Transverse colon (tissue), 4 donors: ENCODE results near the gene MACC1. TPM values are rescaled to one million over a fixed set of nuclear protein-coding genes. Genes with fewer than 3 reads are reported as not detected.
"Not testable (repeated sequence)": the region's sequence is repeated elsewhere in the genome, so short reads cannot be mapped to it uniquely, and the experiment has no call there.

Source experiments
- DNase-seq: peaks from one replicate; pipeline ENCODE4 v3.0.0-alpha.2; 2019
- H3K27ac ChIP-seq, 4 donors: fragments of 200-600 bp; sonication (generic); 2 replicates each; pipeline ENCODE4 v1.5.1; 2016 to 2018; ENCODE audit warnings: inconsistent platforms in 4 of 4
- H3K27me3 ChIP-seq: fragments of 200-600 bp; sonication (generic); 2 replicates; pipeline ENCODE4 v1.5.1; 2017; ENCODE audit warnings: inconsistent platforms
- H3K36me3 ChIP-seq, 4 donors: fragments of 200-600 bp; sonication (generic); 2 replicates each; pipeline ENCODE4 v1.5.1; 2017 to 2019; ENCODE audit warnings: inconsistent platforms in 4 of 4
- H3K4me1 ChIP-seq, 4 donors: fragments of 200-600 bp; sonication (generic); 2 replicates each; pipeline ENCODE4 v1.5.1; 2017 to 2020; ENCODE audit warnings: inconsistent platforms in 4 of 4
- H3K4me3 ChIP-seq, 4 donors: fragments of 200-600 bp; sonication (generic); 1 replicate in 1 of 4; 2 replicates in 3 of 4; pipeline versions ENCODE4 v1.5.1 to v1.6.1; 2017 to 2019; ENCODE audit warnings: inconsistent platforms in 4 of 4
- H3K9me3 ChIP-seq, 2 donors: fragments of 200-600 bp; sonication (generic); 2 replicates each; pipeline ENCODE4 v1.5.1; 2017 to 2019; ENCODE audit warnings: inconsistent platforms in 2 of 2
- CTCF ChIP-seq, 5 experiments: fragments of 200-600 bp in 3 of 5; fragments of 450-650 bp in 2 of 5; sonication (generic) in 3 of 5; IDR thresholded peaks; 1 replicate in 2 of 5; 2 replicates in 3 of 5; pipeline ENCODE4 v1.5.1; 2016 to 2017; ENCODE audit warnings: antibody characterized with exemption in 5 of 5, inconsistent platforms in 3 of 5, mild to moderate bottlenecking in 2 of 5, moderate library complexity in 1 of 5
- EP300 ChIP-seq: sonication (generic); formaldehyde crosslinking; IDR thresholded peaks from one replicate; pipeline ENCODE4 v1.6.1; 2017; ENCODE audit warnings: antibody characterized with exemption, low read depth
- POLR2A ChIP-seq: fragments of 450-650 bp; IDR thresholded peaks from one replicate; pipeline ENCODE4 v1.6.1; 2016; ENCODE audit warnings: antibody characterized with exemption, mild to moderate bottlenecking, moderate library complexity
- POLR2AphosphoS5 ChIP-seq, 3 donors: sonication (generic); formaldehyde crosslinking; IDR thresholded peaks; one replicate each; pipeline ENCODE4 v1.6.1; 2016; ENCODE audit warnings: antibody characterized with exemption in 3 of 3
- WGBS, 2 donors: methylation state at CpG; one replicate each; pipeline ENCODE4 v1.1.5; 2018; ENCODE audit warnings: low coverage in 1 of 2; 5-methylcytosine and 5-hydroxymethylcytosine counted together
- in situ Hi-C, 4 donors: fragments of 200-750 bp; cut with MboI; loops; one replicate each; pipeline versions ENCODE4 v1.15.0 to v1.15.1; 2017; ENCODE audit warnings: low sequenced_read_pairs in 3 of 4, low pct_ligation_motif_present in 1 of 4, low pct_unique_long_range_greater_than_20kb in 1 of 4
- intact Hi-C: fragments of 100-400 bp; cut with DNase I; formaldehyde crosslinking; loops from one replicate; pipeline ENCODE4 v1.15.1; 2023; ENCODE audit warnings: low total_unique reads
- total RNA-seq, 4 donors: library from RNA; depleted of rRNA; stranded (reverse); fragments of >200 nt; gene quantifications; one replicate each; pipeline ENCODE4 v1.1.0, GENCODE V29; 2016

MACC1 gene
- total RNA-seq, 4 donors from 2014 or later = 5.2 to 9.8 (median 7.2) TPM

DNA sequence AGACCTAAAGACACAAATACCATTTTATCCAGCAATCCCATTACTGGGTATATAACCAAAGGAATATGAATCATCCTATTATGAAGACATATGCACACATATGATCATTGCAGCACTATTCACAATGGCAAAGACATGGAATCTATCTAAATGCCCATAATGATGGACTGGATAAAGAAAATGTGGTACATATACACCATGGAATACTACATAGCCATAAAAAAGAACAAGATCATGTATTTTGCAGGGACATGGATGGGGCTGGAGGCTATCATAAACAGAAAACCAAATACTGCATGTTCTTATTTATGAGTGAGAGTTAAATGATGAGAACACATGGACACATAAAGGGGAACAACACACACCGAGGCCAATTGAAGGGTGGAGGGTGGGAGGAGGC, 3.8 kb downstream of the MACC1 start:
- peaks cover 0 to 10% of the 10 kb centered on the region in 2 donors for H3K9me3 ChIP-seq
- H3K27me3 ChIP-seq = no peaks in the 10 kb centered on the region
- no peaks in the 10 kb centered on the region for H3K36me3 ChIP-seq
- no peak overlapping the region for H3K27ac ChIP-seq
- peaks cover 1 to 16% (median 7%) of the 10 kb centered on the region in 4 donors for H3K4me1 ChIP-seq
- no peak overlapping the region for H3K4me3 ChIP-seq
- no peak for TF ChIP-seq POLR2A
- no peak for TF ChIP-seq POLR2AphosphoS5 (IDR thresholded peaks at IDR 0.05)
- TF ChIP-seq CTCF (IDR thresholded peaks at IDR 0.05) = no peak
- TF ChIP-seq EP300 = no peak
- intact Hi-C loops (no loop called here), in situ Hi-C loops (no loop called here)
- no peak for DNase-seq
- 57 to 100% methylated on average over 1 of the region's 1 CpG for WGBS, 2 donors

DNA sequence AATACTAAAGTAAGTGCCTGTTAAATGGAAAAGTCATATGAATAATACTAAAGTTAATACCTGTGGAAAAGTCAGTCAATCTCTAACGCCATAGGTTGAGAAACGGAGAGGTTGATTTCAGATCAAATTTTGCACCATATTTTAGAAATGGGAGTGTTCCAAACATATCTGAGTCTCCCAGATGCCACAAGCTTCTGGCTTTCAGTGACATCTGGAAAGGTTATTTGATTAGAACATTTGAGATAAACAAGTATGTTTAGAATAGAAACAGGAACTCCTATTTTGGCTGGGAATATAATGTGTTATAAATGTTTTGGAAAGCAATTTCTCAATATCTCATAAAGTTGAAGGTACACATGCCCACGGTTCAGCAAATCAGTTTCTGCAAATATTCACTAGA, 5.8 kb downstream of the MACC1 start:
- WGBS, 2 donors = 66 to 71% methylated on average over 3 of the region's 3 CpGs
- H3K4me1 ChIP-seq = no peaks in the 10 kb centered on the region
- TF ChIP-seq EP300 (no peak), POLR2AphosphoS5 (IDR thresholded peaks at IDR 0.05) (no peak), CTCF (IDR thresholded peaks at IDR 0.05) (no peak), POLR2A (no peak)
- peaks cover 0 to 10% of the 10 kb centered on the region in 2 donors for H3K9me3 ChIP-seq
- no peaks in the 10 kb centered on the region for H3K27me3 ChIP-seq
- no peaks in the 10 kb centered on the region for H3K36me3 ChIP-seq
- in situ Hi-C loops = no loop called here
- DNase-seq = no peak
- intact Hi-C loops = no loop called here
- no peak overlapping the region for H3K4me3 ChIP-seq
- H3K27ac ChIP-seq = no peak overlapping the region

GRCh38 chr7:20208651-20209307, 8.4 kb downstream of the MACC1 start:
- Histone ChIP-seq H3K36me3 (no peaks in the 10 kb centered on the region), H3K27me3 (no peaks in the 10 kb centered on the region), H3K9me3 (peaks cover 0 to 10% of the 10 kb centered on the region in 2 donors), H3K27ac (no peak overlapping the region), H3K4me3 (no peak overlapping the region), H3K4me1 (no peaks in the 10 kb centered on the region)
- no peak for DNase-seq
- in situ Hi-C loops (no loop called here), intact Hi-C loops (no loop called here)
- WGBS, 2 donors = 90 to 96% methylated on average over 2 to 6 of the region's 6 CpGs
- no peak for TF ChIP-seq EP300
- TF ChIP-seq POLR2AphosphoS5 (IDR thresholded peaks at IDR 0.05) = no peak
- no peak for TF ChIP-seq POLR2A

DNA sequence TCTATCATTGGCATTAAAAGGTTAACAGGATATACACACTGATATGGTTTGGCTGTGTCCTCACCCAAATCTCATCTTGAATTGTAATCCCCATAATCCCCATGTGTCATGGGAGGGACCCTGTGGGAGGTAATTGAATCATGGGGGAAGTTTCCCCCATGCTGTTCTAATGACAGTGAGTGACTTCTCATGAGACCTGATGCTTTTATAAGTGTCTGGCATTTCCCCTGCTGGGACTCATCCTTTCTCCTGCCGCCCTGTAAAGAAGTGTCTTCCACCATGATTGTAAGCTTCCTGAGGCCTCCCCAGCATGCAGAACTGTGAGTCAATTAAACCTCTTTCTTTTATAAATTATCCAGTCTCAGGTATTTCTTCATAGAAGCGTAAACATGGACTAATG, 9.4 kb downstream of the MACC1 start:
- H3K36me3 ChIP-seq, H3K27ac ChIP-seq, intact Hi-C loops, H3K4me1 ChIP-seq, DNase-seq, in situ Hi-C loops, H3K27me3 ChIP-seq, H3K4me3 ChIP-seq: not testable (repeated sequence)
- WGBS, 2 donors = 100% methylated on average over 2 of the region's 2 CpGs; no CpG with 5 or more reads in 1 of the 2 donors
- H3K9me3 ChIP-seq = peaks cover 0 to 10% of the 10 kb centered on the region in 2 donors

DNA sequence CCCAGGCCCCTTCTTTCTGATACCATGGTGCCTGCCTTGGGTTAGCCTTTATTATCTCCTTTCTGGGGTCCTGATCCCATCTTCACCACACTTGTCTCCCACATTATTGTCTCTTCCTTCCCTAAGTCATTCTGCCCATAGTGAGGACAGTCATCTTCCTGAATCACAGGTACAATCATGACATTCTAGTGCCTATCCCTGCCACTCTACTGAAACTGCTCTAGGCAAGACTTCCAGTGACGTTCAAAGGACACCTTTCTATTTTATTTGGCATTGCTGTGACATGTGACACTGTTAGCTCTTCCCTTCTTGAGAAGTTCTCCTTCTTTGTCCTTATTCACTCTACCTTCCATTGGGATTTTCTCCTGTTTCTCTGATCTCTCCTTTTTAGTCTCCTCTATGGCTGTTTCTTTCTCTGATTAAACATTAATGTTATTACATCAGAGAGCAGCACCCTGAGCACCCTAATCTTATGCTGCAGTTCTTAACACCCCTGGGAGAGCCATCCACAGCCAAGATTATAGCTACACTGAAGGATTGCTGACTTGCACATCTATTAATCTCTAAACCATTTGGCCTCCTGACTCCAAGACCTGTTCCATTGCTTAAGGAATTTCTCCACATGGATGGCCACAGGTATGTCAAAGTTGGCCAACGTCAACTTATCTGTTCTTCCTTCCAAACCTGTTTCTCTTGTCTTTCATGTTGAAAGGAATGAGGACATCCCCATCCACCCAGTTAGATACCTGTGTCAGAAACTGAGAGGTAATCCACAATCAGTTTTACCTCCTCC, 10.9 kb downstream of the MACC1 start:
- 60 to 94% methylated on average over 1 to 2 of the region's 2 CpGs for WGBS, 2 donors

More for the DNA sequence above, 10.9 kb downstream of the MACC1 start:
- Histone ChIP-seq H3K27me3 (no peaks in the 10 kb centered on the region), H3K9me3 (peaks cover 0 to 10% of the 10 kb centered on the region in 2 donors), H3K4me1 (peaks cover 0 to 8% (median 0%) of the 10 kb centered on the region in 4 donors), H3K36me3 (no peaks in the 10 kb centered on the region), H3K27ac (no peak overlapping the region), H3K4me3 (no peak overlapping the region)
- in situ Hi-C loops = no loop called here
- DNase-seq = no peak
- intact Hi-C loops = no loop called here
- no peak for TF ChIP-seq POLR2A
- no peak for TF ChIP-seq POLR2AphosphoS5 (IDR thresholded peaks at IDR 0.05)
- TF ChIP-seq CTCF (IDR thresholded peaks at IDR 0.05) = no peak
- TF ChIP-seq EP300 = no peak
